Transverse colon (tissue), 4 donors: ENCODE measurements around the gene IL12B. TPM values are rescaled to one million over a fixed set of nuclear protein-coding genes. Genes with fewer than 3 reads are reported as not detected.
A peak's percentile ranks its signal among the peaks of the same experiment; 100 is the strongest.
"Not testable (repeated sequence)": the region's sequence is repeated elsewhere in the genome, so short reads cannot be mapped to it uniquely, and the experiment has no call there.

ENCODE experiments used
- DNase-seq: peaks from one replicate; pipeline ENCODE4 v3.0.0-alpha.2; 2019
- H3K27ac ChIP-seq, 4 donors: fragments of 200-600 bp; sonication (generic); 2 replicates each; pipeline ENCODE4 v1.5.1; 2016 to 2018; ENCODE audit warnings: inconsistent platforms in 4 of 4
- H3K27me3 ChIP-seq: fragments of 200-600 bp; sonication (generic); 2 replicates; pipeline ENCODE4 v1.5.1; 2017; ENCODE audit warnings: inconsistent platforms
- H3K36me3 ChIP-seq, 4 donors: fragments of 200-600 bp; sonication (generic); 2 replicates each; pipeline ENCODE4 v1.5.1; 2017 to 2019; ENCODE audit warnings: inconsistent platforms in 4 of 4
- H3K4me1 ChIP-seq, 4 donors: fragments of 200-600 bp; sonication (generic); 2 replicates each; pipeline ENCODE4 v1.5.1; 2017 to 2020; ENCODE audit warnings: inconsistent platforms in 4 of 4
- H3K4me3 ChIP-seq, 4 donors: fragments of 200-600 bp; sonication (generic); 1 replicate in 1 of 4; 2 replicates in 3 of 4; pipeline versions ENCODE4 v1.5.1 to v1.6.1; 2017 to 2019; ENCODE audit warnings: inconsistent platforms in 4 of 4
- H3K9me3 ChIP-seq, 2 donors: fragments of 200-600 bp; sonication (generic); 2 replicates each; pipeline ENCODE4 v1.5.1; 2017 to 2019; ENCODE audit warnings: inconsistent platforms in 2 of 2
- CTCF ChIP-seq, 5 experiments: fragments of 200-600 bp in 3 of 5; fragments of 450-650 bp in 2 of 5; sonication (generic) in 3 of 5; IDR thresholded peaks; 1 replicate in 2 of 5; 2 replicates in 3 of 5; pipeline ENCODE4 v1.5.1; 2016 to 2017; ENCODE audit warnings: antibody characterized with exemption in 5 of 5, inconsistent platforms in 3 of 5, mild to moderate bottlenecking in 2 of 5, moderate library complexity in 1 of 5
- EP300 ChIP-seq: sonication (generic); formaldehyde crosslinking; IDR thresholded peaks from one replicate; pipeline ENCODE4 v1.6.1; 2017; ENCODE audit warnings: antibody characterized with exemption, low read depth
- POLR2A ChIP-seq: fragments of 450-650 bp; IDR thresholded peaks from one replicate; pipeline ENCODE4 v1.6.1; 2016; ENCODE audit warnings: antibody characterized with exemption, mild to moderate bottlenecking, moderate library complexity
- POLR2AphosphoS5 ChIP-seq, 3 donors: sonication (generic); formaldehyde crosslinking; IDR thresholded peaks; one replicate each; pipeline ENCODE4 v1.6.1; 2016; ENCODE audit warnings: antibody characterized with exemption in 3 of 3
- WGBS, 2 donors: methylation state at CpG; one replicate each; pipeline ENCODE4 v1.1.5; 2018; ENCODE audit warnings: low coverage in 1 of 2; 5-methylcytosine and 5-hydroxymethylcytosine counted together
- in situ Hi-C, 4 donors: fragments of 200-750 bp; cut with MboI; loops; one replicate each; pipeline versions ENCODE4 v1.15.0 to v1.15.1; 2017; ENCODE audit warnings: low sequenced_read_pairs in 3 of 4, low pct_ligation_motif_present in 1 of 4, low pct_unique_long_range_greater_than_20kb in 1 of 4
- intact Hi-C: fragments of 100-400 bp; cut with DNase I; formaldehyde crosslinking; loops from one replicate; pipeline ENCODE4 v1.15.1; 2023; ENCODE audit warnings: low total_unique reads
- total RNA-seq, 4 donors: library from RNA; depleted of rRNA; stranded (reverse); fragments of >200 nt; gene quantifications; one replicate each; pipeline ENCODE4 v1.1.0, GENCODE V29; 2016

Gene IL12B
- total RNA-seq, 4 donors from 2014 or later = not detected

DNA sequence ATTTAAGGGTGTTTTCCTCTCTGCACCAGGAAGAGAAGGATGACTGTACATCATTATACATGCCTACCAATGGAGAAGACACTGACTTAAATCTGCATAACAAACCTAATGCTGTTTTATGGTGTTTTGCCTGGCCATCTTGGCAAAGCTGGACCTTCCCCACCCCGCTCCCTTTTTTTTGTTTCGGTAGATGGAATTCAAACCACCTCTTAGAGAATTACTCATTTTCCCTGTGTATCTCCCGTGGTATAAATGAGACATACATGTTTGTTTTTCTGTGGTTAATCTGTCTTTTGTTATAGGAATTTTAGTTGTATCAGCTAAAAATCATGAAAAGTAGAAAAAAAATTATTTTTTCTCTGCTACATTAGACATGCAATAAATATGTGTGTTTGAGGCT lies 28.8 kb downstream of the IL12B start:
- H3K27me3 ChIP-seq = no peaks in the 10 kb centered on the region
- in situ Hi-C loops (loop anchor here in 1 of 4 donors (25.0 kb wide), 1 partner anchor 686 kb away; no protein-coding TSS in a partner anchor), intact Hi-C loops (no loop called here)
- DNase-seq = no peak
- no peak overlapping the region for H3K27ac ChIP-seq
- TF ChIP-seq EP300 (no peak), POLR2AphosphoS5 (IDR thresholded peaks at IDR 0.05) (no peak), CTCF (IDR thresholded peaks at IDR 0.05) (no peak), POLR2A (no peak)
- no peaks in the 10 kb centered on the region for H3K4me1 ChIP-seq
- no peak overlapping the region for H3K4me3 ChIP-seq
- peaks cover 5 to 10% of the 10 kb centered on the region in 2 donors for H3K9me3 ChIP-seq
- WGBS, 2 donors = 84 to 91% methylated on average over 3 of the region's 3 CpGs
- no peaks in the 10 kb centered on the region for H3K36me3 ChIP-seq

GRCh38 chr5:159297300-159297699 lies 33.0 kb downstream of the IL12B start:
- DNase-seq, H3K4me1 ChIP-seq, H3K27me3 ChIP-seq, H3K27ac ChIP-seq, in situ Hi-C loops, H3K36me3 ChIP-seq, intact Hi-C loops, H3K4me3 ChIP-seq: not testable (repeated sequence)
- H3K9me3 ChIP-seq = peaks cover 5 to 10% of the 10 kb centered on the region in 2 donors
- WGBS, 2 donors = 77 to 78% methylated on average over 1 to 5 of the region's 5 CpGs

DNA sequence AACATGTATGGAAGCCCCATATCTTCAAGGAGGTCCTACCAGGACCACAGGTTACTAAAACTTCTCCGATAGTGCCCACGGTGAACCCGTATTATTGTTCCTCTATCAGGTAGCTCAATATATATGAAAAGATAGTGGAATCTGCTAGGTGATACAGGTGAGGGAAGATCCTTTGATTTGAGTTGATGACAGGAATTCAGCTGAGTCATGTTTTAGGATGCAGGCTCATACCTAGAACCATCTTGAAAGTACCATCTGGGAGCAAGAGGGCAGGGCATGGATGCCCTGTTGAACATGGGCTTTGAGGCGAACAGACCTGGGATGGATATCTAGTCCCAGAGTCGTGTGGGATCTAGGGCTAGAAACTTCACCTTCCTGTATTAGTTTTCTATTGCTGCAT lies 35.4 kb downstream of the IL12B start:
- H3K4me3 ChIP-seq = no peak overlapping the region
- TF ChIP-seq POLR2A (no peak), EP300 (no peak), CTCF (IDR thresholded peaks at IDR 0.05) (no peak), POLR2AphosphoS5 (IDR thresholded peaks at IDR 0.05) (no peak)
- no peak overlapping the region for H3K27ac ChIP-seq
- H3K36me3 ChIP-seq = no peaks in the 10 kb centered on the region
- DNase-seq = no peak
- intact Hi-C loops = no loop called here
- no peaks in the 10 kb centered on the region for H3K27me3 ChIP-seq
- H3K4me1 ChIP-seq = no peaks in the 10 kb centered on the region
- peaks cover 0 to 3% of the 10 kb centered on the region in 2 donors for H3K9me3 ChIP-seq
- in situ Hi-C loops = no loop called here
- 94% methylated on average over 5 of the region's 5 CpGs; no CpG with 5 or more reads in 1 of the 2 donors for whole genome bisulfite sequencing, 2 donors

DNA sequence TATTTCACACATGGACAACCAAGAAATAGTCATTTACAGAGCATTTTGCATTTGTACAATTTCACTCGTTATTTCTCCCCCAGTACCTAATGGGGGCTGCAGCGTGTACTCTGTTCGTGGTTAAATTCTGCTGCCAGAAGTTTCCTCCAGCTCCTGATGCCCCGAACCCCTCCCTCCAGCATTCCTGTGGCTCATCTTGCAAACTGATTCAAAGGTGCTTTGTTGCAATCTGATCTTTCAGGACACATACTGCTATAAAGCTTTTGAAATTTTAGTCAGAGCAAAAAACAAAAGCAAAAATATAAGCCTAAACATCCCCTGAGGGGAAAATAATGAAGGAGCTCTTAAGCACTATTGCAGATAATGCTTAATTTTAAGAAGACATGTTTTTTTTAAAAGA lies 39.5 kb downstream of the IL12B start:
- intact Hi-C loops = no loop called here
- H3K36me3 ChIP-seq = no peaks in the 10 kb centered on the region
- 62% methylated on average over 4 of the region's 4 CpGs; no CpG with 5 or more reads in 1 of the 2 donors for WGBS, 2 donors
- TF ChIP-seq CTCF (IDR thresholded peaks at IDR 0.05) (no peak), EP300 (no peak)
- no peaks in the 10 kb centered on the region for H3K27me3 ChIP-seq
- H3K9me3 ChIP-seq = no peaks in the 10 kb centered on the region
- H3K4me1 ChIP-seq = no peaks in the 10 kb centered on the region
- H3K4me3 ChIP-seq = no peak overlapping the region
- in situ Hi-C loops = no loop called here
- H3K27ac ChIP-seq = no peak overlapping the region
- no peak for DNase-seq

- peak in 4 of 5 experiments; percentile 5 to 20 (median 18) for TF ChIP-seq CTCF (IDR thresholded peaks at IDR 0.05)
- no peak for TF ChIP-seq EP300
- no peak for TF ChIP-seq POLR2A
- no peak for TF ChIP-seq POLR2AphosphoS5 (IDR thresholded peaks at IDR 0.05)
- Histone ChIP-seq H3K4me1 (no peaks in the 10 kb centered on the region), H3K36me3 (peaks cover 0 to 14% (median 6%) of the 10 kb centered on the region in 4 donors), H3K27ac (no peak overlapping the region), H3K27me3 (no peaks in the 10 kb centered on the region), H3K4me3 (no peak overlapping the region), H3K9me3 (no peaks in the 10 kb centered on the region)
- DNase-seq = no peak
- in situ Hi-C loops (no loop called here), intact Hi-C loops (no loop called here)
- 59 to 64% methylated on average over 8 of the region's 8 CpGs for WGBS, 2 donors
These were observed 43.8 kb downstream of the IL12B start for GRCh38 chr5:159286420-159287035.
